GM19240 (cell line): ENCODE results near the gene GPR6.

Source experiments
- DNase-seq: peaks from one replicate; pipeline ENCODE4 v3.0.0; 2011; ENCODE audit warnings: low spot score; ENCODE audit not compliant: insufficient read length

Gene GPR6

DNA sequence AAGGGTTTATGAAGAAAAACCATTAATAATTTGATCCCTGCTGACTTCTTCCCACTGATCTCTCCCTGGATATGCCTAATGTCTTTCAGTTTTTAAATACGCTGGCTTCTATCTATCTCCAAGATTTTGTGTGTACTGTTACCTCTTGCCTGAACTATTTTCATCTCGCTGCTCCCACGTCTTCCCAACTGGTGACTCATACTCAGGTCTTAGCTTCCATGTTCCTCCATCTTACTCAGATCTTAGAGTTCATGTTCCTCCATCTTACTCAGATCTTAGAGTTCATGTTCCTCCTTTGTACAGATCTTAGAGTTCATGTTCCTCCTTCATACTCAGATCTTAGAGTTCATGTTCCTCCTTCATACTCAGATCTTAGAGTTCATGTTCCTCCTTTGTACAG is 21.6 kb downstream of the GPR6 start:
- no peak for DNase-seq

DNA sequence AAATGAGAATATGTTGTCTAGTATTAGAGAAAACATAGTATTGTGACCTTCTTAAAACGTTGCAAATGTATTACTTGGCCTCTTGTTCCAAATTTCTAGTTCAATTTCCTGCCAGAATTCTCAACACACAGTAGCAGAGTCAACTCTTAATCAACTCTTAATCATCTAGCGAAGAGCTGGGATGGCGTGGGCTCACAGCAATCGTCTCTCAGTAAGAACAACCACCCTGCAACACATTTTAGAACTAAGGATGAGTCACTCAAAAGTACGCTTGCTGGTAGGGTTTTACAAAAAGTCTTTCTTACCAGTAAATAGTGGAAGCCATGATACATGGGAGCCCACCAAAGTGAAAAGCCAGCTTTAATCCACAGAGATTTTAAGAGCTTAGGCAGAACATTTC is 24.6 kb downstream of the GPR6 start:
- DNase-seq = no peak

DNA sequence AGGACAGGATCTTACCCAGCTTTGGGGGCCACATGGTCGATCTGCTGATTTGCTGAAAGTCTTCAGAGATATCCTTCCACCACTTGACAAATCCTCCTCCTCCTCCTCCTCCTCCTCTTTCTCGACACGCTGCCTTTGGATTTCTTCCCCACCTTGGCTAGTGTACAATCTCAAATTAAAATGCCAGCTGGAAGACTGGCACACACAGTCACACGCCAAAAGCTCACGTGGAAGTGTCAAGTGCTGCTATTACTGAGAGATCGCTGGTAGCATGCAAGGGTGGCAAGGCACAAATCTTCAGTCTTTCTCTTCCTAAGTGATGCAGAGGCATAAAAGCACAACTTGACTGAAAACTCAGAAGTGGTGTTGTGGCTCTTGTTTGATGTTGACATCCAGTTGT is 35.3 kb downstream of the GPR6 start:
- DNase-seq = no peak

DNA sequence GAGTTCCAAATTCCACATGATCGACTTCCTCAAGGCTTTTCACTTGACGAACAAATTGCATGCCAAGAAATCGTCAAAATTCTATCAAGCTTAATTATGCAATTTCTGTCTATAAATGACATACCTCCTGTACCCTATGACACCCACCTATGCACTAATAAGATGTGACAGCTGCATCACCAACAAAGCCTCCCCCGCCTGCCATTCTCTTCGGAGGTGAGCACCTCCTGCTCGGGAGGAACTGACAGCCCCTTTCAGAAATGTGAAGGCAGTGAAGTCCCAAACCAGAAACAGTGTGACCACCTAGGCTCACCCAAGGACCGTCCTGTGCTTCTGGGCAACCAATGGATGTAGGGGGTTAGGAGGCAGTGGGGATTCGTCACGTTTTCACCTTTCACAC is 37.1 kb downstream of the GPR6 start:
- DNase-seq = no peak

- no peak for DNase-seq
These were observed 39.2 kb downstream of the GPR6 start for GRCh38 chr6:110017306-110017705.

GRCh38 chr6:110017946-110018345 is 39.8 kb downstream of the GPR6 start:
- DNase-seq = no peak

GRCh38 chr6:110018486-110018885 is 40.4 kb downstream of the GPR6 start:
- no peak for DNase-seq

GRCh38 chr6:110020888-110021287 is 42.8 kb downstream of the GPR6 start:
- no peak for DNase-seq

DNA sequence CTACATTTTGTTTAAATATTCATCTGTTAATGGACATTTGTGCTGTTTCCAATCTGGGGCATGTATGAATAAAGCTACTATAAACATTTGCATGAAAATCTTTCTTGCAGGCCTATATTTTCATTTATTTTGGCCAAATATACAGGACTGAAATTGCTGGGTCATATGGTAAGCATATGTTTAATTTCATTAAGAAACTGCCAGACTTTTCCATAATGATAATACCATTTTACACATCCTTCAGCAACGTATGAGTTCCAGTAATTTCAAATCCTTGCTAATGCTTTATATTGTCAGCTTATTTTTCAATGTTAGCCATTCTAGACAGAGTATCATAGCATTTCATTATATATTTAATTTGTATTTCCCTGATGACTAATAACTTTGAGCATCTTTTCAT is 51.0 kb downstream of the GPR6 start:
- DNase-seq = no peak
